Stimulated activated CD4-positive, alpha-beta T cell treated with anti-CD3 and anti-CD28 coated beads, Interleukin-4, amount 100 ng/mL, for 1 hour (primary cell): ENCODE measurements around the gene HYAL4.

Experiments used
- DNase-seq: peaks from one replicate; pipeline ENCODE4 v3.0.0-alpha.2; 2020

Gene HYAL4

GRCh38 chr7:123917878-123918277 lies 72.9 kb downstream of the HYAL4 start:
- no peak for DNase-seq

GRCh38 chr7:123918309-123918708 lies 73.3 kb downstream of the HYAL4 start:
- no peak for DNase-seq

GRCh38 chr7:123923599-123923998 lies 78.6 kb downstream of the HYAL4 start:
- DNase-seq, result no peak

GRCh38 chr7:123924941-123925340 lies 80.0 kb downstream of the HYAL4 start, which contains the start of gene SPAM1:
Gene SPAM1, plus strand, starts transcription at chr7:123925241. Its CDS starts 28,330 bp downstream, at chr7:123953571.
- no peak for DNase-seq
